GM19035 (cell line): ENCODE results near the gene GAGE12D.
"Not testable (repeated sequence)": the region's sequence is repeated elsewhere in the genome, so short reads cannot be mapped to it uniquely, and the experiment has no call there.

Experiments
- ATAC-seq: cut with Tn5 transposase; IDR thresholded peaks from one replicate; pipeline ENCODE4 v1.9.1; 2021; ENCODE audit not compliant: unreplicated experiment

GAGE12D gene, protein sequence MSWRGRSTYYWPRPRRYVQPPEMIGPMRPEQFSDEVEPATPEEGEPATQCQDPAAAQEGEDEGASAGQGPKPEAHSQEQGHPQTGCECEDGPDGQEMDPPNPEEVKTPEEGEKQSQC

GRCh38 chrX:49541433-49541832 is at the start of gene GAGE12D:
TSS of gene GAGE12D (plus strand) at chrX:49541733. CDS start at chrX:49542888, 1,155 bp downstream.
- ATAC-seq, result not testable (repeated sequence)

DNA sequence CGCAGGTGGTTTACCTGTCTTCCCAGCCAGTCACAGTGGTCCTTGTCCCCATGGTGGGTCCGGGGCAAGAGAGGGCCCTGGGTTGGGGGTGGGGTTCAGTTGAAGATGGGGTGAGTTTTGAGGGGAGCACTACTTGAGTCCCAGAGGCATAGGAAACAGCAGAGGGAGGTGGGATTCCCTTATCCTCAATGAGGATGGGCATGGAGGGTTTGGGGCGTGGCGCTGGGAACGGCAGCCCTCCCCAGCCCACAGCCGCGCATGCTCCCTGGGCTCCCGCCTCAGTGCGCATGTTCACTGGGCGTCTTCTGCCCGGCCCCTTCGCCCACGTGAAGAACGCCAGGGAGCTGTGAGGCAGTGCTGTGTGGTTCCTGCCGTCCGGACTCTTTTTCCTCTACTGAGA is 9.7 kb upstream of the GAGE12D start, which contains the start of gene GAGE12C:
Gene GAGE12C, plus strand, starts transcription at position 301 of the 400 bp plus-strand sequence. CDS start 1,155 bp downstream, outside the sequence.
- ATAC-seq, result not testable (repeated sequence)

DNA sequence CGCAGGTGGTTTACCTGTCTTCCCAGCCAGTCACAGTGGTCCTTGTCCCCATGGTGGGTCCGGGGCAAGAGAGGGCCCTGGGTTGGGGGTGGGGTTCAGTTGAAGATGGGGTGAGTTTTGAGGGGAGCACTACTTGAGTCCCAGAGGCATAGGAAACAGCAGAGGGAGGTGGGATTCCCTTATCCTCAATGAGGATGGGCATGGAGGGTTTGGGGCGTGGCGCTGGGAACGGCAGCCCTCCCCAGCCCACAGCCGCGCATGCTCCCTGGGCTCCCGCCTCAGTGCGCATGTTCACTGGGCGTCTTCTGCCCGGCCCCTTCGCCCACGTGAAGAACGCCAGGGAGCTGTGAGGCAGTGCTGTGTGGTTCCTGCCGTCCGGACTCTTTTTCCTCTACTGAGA is 9.5 kb downstream of the GAGE12D start, which contains the start of gene GAGE12E:
Gene GAGE12E, plus strand, starts transcription at position 301 of the 400 bp plus-strand sequence. CDS start 1,155 bp downstream, outside the sequence.
- not testable (repeated sequence) for ATAC-seq

- ATAC-seq, result not testable (repeated sequence)
Measured at GRCh38 chrX:49560542-49560941, 19.0 kb downstream of the GAGE12D start, which contains the start of gene GAGE12F. TSS of gene GAGE12F (plus strand) at chrX:49560842. CDS start at chrX:49561997, 1,155 bp downstream.

- not testable (repeated sequence) for ATAC-seq
Measured at GRCh38 chrX:49568728-49569127, 27.2 kb downstream of the GAGE12D start.

DNA sequence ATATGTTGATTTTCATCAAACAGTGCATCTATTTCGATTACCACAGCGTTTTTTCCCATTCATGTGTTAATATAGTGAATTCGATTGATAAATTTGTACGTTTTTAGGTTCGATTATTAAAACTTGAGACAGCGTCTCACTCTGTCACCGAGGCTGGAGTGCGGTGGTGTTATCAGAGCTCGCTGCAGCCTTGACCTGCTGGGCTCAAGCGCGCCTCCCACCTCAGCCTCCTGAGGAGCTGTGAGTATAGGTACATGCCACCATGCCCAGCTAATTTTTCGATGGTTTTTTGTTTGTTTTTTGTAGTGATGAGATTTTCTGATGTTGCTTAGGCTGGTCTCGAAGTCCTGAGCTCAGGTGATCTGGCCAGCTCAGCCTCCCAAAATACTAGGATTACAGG is 27.6 kb downstream of the GAGE12D start:
- not testable (repeated sequence) for ATAC-seq

DNA sequence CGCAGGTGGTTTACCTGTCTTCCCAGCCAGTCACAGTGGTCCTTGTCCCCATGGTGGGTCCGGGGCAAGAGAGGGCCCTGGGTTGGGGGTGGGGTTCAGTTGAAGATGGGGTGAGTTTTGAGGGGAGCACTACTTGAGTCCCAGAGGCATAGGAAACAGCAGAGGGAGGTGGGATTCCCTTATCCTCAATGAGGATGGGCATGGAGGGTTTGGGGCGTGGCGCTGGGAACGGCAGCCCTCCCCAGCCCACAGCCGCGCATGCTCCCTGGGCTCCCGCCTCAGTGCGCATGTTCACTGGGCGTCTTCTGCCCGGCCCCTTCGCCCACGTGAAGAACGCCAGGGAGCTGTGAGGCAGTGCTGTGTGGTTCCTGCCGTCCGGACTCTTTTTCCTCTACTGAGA is 28.6 kb downstream of the GAGE12D start, which contains the start of gene GAGE12G:
Gene GAGE12G, plus strand, starts transcription at position 301 of the 400 bp plus-strand sequence. CDS start 1,155 bp downstream, outside the sequence.
- ATAC-seq, result not testable (repeated sequence)

GRCh38 chrX:49579649-49580048 is 38.1 kb downstream of the GAGE12D start, which contains the start of gene GAGE12H:
TSS of gene GAGE12H (plus strand) at chrX:49579949. CDS start at chrX:49581104, 1,155 bp downstream.
- not testable (repeated sequence) for ATAC-seq

GRCh38 chrX:49589196-49589595 is 47.7 kb downstream of the GAGE12D start, which contains the start of gene GAGE2A:
TSS of gene GAGE2A (plus strand) at chrX:49589496. CDS start at chrX:49590651, 1,155 bp downstream.
- not testable (repeated sequence) for ATAC-seq

GRCh38 chrX:49589769-49590478 is 48.4 kb downstream of the GAGE12D start:
- not testable (repeated sequence) for ATAC-seq

- not testable (repeated sequence) for ATAC-seq
Measured at GRCh38 chrX:49590488-49590887, 49.0 kb downstream of the GAGE12D start.
